Testis (tissue), 2 donors: ENCODE data around the gene DYTN.

Experiments
- CTCF ChIP-seq, 3 experiments: fragments of 450-650 bp in 2 of 3; fragments of 200-600 bp in 1 of 3; sonication (generic) in 1 of 3; IDR thresholded peaks; one replicate each; pipeline ENCODE4 v1.5.1; 2016 to 2019; ENCODE audit warnings: antibody characterized with exemption in 3 of 3, mild to moderate bottlenecking in 2 of 3, moderate library complexity in 1 of 3
- POLR2A ChIP-seq: fragments of 450-650 bp; IDR thresholded peaks from one replicate; pipeline ENCODE4 v1.6.1; 2017; ENCODE audit warnings: antibody characterized with exemption, mild to moderate bottlenecking, moderate library complexity

- TF ChIP-seq CTCF (IDR thresholded peaks at IDR 0.05), result no peak
- TF ChIP-seq POLR2A, result no peak
Measured at GRCh38 chr2:206639636-206640035, 78.6 kb downstream of the DYTN start.
